GM19035 (cell line): ENCODE data around the gene CACNA2D3.

Source experiments
- ATAC-seq: cut with Tn5 transposase; IDR thresholded peaks from one replicate; pipeline ENCODE4 v1.9.1; 2021; ENCODE audit not compliant: unreplicated experiment

Gene CACNA2D3

DNA sequence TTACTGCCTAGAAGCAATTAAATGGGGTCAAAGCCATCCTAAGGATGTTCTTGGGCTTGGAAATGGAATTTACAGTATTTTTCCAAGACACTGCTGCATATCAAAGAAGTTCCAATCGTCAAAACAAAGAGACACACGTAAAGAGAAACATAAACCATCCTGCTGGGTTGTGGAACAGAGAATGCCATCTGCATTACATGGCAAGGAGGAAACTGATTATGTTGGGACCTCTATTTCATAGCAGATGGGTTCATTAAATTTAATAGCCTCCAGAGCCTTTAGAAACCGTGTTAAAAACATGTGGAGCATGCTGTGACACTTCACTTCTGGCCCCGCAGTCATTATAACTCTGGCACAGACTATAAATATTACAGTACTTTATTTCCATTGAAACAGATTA is 650.9 kb downstream of the CACNA2D3 start:
- ATAC-seq: no peak

DNA sequence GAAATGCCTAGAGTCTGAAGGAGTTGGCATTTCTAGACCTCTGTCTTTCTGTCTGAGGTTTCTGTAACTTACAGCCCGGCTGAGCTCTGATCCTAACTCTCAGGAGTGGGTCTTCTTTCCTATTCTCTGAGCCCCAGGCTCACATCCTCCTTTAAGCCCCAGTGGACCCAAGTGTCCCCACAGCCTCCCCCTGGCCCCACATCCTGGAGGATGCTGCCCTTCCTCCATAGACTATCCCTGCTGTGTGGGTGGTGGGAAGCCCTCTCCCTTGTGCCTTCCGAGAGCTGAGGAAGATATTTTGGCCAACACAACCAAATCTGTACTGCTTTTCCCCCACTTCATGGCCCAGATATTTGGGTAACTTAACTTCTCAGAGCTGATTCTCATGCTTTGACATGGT is 654.2 kb downstream of the CACNA2D3 start:
- ATAC-seq: no peak

DNA sequence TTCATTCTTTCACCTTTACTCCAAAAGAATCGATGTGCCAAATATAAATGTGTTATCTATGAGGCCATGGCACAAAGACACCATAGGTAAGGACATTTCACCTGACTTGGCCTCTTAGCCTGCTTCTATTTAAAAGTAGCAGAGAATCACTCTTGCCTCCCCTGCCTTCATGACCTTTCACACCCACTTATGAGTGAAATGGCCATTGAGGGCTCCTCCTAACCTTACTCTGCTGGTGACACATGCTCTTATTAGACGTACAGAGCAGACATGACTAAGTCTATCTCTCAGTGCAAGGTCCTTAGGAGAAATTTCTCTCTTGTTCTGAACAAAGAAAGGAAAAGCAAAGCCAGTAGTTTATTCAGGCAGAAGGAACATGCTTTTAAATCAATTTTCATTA is 654.8 kb downstream of the CACNA2D3 start:
- ATAC-seq: no peak

DNA sequence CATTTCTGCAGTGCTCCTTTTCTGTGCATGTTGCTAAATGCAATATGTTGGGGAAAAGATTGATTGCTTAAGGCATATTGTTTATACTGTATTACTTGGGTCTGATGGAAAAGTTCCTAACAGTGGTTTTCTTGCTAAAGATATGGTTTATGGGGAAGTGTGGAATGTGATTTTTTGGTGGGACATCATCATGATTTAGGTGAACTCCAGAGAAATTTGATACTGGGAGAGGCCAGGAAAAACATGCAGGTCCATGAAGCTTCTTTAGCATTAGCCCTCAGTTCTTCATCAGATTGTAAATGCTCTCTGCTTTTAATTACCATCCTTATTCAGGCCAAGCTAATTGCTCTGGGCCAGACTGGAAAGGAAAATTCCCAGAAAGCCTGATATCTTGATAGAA is 658.0 kb downstream of the CACNA2D3 start:
- no peak for ATAC-seq

DNA sequence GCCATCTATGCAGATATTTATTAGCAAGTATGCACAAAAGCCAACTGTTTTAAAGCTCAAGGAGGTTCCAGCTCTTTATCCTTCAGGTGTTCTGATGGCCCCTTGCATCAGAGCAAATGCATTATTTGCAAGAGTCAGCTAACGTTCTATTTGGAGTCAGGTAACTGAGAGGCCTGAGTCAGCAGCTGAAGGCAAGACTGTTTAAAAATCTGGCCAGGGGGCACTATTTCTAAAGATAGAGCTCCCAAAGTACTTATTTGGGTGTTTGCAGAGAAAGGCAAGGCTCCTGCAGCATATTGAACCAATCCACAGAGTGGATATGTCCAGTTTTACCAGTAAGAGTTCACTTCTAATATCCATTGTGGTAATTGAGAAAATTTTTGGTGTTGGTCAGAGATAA is 659.4 kb downstream of the CACNA2D3 start:
- no peak for ATAC-seq

DNA sequence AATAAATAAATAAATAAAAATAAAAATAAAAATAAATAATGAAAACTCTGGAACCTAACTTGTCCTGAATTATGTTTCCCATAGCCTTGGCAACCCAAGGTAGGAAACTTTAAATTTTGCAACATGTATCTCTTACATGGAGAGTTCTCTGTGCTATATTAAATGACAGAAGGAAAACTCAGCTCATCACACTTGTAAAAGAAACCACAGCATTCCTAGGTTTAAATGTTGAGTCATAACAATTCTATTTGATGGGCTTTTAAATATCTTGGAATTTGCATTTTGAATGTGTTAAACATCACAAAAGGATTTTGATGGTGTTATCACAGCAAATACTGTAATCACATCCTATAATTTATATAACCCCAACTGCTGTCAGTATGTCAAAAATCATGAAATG is 661.3 kb downstream of the CACNA2D3 start:
- ATAC-seq: no peak

DNA sequence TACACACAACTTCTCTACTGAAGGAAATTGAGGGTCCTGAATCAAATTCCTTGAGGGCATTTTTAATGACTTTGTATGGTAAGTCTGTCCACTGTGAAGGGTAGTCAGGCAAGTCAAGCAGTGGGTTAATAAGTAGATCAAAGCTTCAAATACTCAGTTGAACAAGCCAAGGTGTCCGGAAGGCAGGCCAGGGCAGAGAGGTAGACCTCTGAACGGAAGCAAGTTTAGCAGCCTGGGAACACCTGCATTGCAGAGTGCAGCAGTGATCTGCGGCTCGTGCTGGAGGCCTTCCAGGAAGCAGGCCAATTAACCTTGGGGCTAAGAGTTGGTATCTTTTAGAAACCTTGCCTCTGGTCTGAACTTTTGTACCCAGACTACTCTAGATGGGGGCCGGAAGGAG is 661.7 kb downstream of the CACNA2D3 start:
- ATAC-seq: no peak

DNA sequence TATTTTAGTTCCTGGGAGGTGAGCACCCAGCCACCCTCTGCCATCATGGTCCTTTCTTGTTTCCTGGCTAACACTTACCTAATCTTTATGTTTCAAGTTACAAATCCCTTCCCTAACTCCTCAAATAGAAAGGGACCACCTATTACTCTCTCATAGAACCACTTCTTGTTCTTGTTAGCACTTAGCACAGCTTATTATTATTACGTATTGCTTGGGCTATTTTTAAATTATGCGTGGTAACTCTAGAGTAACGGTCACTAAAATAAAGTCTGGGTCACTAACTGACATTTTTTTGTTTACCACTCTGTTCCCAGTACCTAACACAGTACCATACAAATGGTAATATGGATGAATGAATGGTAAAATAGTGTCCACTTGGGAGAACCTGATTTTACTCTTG is 663.6 kb downstream of the CACNA2D3 start:
- ATAC-seq: no peak

DNA sequence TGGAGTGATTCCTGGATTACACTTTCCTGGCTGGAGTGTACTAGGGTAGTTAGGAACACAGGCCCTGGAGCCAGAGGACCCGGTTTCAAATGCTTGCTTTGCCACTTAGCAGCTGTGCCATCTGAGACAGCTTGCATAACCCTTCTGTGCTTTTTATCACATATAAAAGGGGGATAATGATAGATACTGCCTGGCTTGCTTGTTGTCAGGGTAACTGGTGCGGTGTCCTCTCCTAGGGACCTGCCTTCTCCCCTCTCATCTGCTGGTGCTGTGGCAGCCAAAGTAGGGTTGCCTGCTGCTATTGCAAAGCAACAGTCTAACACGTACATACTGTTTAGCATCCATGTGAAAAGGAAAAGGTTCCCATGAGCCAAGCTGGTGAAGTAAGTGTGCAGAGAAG is 667.7 kb downstream of the CACNA2D3 start:
- no peak for ATAC-seq

DNA sequence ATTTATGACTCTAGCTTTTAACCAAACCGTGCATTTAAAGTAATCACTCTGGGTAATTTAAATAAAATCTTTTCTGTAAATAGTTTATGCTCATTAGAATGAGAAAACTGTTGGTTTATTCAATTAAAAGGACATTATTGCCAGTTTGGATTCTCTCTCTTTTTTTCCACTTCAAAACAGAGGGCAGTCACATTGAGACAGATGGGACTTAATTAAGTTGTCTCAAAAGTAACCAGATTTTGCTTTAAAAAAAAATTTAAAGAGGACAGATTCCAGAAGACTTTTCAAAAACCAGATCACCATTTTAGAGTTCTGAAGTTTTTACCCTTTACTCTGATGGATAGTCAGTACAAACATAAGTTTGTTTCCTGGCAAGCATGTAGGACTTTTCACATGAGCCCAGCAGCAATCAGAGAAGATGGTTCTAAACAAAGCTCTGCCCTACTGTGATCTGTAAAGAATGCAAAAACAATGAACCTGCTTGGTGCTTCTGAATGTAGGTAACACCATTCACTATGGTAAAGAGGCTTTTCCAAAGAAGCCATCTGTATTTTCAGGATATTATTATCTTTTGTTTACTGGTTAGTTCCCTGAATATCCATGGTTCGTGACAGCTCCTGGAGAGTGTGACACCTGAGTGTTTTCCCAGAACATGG is 669.3 kb downstream of the CACNA2D3 start:
- ATAC-seq: no peak

DNA sequence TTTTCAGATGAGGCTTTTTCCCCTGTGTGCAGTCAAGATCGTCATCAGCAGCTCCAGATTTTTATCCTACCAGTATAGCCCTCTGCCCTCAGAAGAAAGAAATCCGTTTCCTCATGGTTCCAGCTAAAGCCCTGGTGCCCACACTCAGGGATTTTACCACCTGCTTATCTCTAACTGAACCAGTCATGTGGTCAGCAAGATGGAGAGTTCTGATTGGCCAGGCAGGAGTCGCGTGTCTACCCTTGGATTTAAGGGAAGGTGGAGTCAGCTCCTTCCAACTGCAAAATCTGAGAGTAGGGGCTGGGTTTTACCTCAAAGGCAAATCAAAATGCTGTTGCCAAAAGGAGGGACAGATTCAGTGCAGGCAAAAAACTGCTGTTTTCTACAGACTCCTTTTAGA is 670.2 kb downstream of the CACNA2D3 start:
- ATAC-seq: no peak

DNA sequence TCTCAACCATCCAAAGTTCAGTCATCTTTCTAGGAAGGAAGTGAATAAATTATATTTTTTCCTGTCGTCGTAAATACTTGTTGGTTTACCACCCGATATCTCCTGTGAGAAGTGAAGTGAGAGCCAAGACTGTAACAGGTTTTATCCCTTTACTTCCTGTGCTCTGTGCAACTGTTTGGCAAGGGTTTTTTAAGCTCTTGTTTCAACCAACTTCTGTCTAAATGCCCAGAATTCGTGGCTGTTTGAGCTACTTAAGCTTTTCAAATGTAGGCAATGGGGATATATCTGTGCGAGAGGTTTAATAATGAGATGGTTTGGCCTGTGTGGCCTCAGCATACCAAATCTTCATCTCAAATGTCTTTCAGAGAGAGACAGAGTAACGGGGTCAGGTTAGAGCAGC is 670.8 kb downstream of the CACNA2D3 start:
- no peak for ATAC-seq

DNA sequence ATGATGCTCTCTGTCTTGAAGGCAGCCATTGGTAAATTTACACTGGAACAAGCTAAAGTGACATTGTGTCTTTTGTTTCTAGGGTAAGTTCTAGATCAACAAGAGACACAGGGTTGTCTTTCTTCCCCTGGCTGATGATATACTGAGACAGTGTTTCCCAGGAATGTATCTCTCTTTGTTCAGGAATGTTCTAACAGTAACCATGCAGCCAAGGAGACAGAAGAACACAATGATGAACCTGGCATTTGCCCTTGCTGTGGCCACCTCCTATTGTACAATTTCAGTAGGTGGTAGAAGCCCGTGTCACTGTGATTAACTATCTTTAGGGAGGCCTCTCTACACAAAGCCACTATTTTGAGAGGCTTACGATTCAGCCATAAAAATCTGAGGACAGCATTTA is 674.8 kb downstream of the CACNA2D3 start:
- ATAC-seq: no peak

DNA sequence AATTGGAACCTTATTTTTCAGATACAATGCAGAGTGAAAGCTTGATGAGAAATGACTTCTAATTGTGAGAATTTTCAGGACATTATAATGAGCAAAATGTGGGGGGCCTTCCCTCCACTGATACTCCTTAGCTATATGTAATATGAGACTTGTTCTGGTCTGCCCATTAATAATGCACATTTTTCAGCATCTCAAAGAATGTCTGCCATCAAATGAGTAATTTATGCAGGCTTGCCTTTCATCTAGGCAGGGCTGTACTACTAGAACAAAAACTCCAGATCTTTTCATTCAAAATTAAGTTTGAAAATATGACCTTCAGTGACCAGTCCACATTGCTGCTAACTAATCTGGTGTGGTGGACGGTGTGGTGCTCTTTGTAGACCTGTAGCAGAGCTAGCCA is 678.1 kb downstream of the CACNA2D3 start:
- ATAC-seq: no peak

DNA sequence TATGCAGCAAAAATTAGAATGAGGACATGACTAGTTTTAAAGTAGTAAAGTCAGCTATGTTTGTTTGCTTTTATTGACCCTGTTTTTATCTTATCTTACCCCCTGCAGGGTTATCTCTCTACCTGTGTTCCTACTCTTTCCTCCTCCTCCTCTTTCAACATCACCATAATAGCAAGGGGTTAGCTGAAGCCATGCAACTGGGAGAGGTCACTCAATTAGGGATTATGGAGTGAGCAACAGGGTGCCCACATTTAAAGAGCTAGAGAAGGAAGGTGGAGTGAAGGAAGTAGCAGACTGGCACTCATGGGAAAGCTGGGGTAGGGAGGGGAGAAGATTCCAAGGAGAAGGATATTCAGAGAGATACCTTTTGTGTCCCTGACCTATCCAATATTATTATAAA is 679.6 kb downstream of the CACNA2D3 start:
- no peak for ATAC-seq

DNA sequence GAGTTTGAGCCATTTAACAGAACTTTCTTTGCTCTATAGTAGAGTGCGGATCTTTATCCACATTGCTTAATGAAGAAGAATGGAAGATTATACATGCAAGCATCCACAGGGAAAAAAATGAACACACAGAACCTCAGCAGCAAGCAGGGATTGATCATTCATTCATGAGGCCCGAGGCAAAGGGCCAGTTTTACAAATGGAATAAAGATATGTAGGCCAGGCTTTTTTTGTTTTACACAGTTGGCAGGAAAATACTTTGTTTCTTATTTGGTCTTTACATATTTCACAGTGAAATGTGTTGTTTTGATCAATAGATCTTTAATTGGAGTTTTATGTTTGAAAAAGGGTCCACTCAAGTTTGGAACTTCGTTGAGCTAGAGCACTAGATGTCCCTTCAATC is 688.0 kb downstream of the CACNA2D3 start:
- ATAC-seq: no peak

DNA sequence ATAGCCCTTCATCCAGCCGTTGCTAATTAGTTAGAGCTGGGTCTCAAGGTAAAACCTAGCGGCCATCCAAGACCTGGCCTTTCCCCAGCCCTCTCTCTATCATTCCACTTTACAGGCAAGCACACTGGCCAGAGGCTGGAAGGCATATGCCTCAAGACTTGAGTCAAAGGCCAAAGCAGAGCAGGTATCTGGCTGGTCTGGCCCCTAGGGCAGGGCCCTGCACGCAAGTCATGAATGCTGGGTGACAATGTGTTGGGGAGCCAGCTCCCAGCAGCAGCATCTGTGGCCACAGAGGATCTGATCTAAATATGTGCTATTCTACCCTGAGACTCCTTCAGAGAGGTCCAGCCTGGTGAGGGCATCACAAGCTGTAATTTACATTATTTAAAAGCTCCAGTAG is 691.9 kb downstream of the CACNA2D3 start:
- ATAC-seq: no peak

DNA sequence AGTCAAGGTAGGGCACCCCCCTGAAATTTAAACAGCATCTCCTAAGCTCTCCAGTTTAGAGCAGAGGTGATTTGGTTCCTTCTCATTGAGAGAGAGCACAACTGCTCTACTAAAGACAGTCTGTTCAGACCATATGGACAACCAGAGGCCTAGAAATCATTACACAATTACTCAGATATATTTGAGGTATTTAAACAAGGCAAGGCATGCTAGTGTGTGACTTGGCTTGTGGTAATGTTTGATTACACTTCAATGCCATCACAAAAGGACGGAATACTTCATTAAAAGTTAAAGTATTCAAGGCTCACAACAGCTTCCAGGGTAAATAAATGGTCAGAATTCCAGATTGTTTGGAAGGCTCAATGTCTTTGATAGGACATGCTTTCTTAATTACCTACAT is 695.3 kb downstream of the CACNA2D3 start:
- ATAC-seq: no peak

DNA sequence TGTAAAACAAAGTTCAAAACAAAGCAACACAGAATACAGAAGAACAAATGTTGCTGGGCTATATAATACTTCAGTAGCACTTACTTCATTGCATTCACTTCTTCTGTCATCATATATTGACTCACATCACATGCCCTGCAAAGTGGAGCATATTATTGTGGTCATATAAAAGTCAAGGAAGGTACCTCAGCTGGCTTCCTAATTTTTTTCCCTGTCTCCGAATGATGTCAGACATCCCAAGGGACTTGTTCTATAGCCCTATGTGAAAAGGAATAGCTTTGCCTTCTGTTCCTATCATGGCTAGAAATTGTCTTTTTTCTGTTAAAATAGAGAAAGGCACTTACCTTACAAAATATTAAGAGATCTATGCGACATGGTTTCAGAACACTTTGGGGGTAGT is 696.1 kb downstream of the CACNA2D3 start:
- no peak for ATAC-seq

DNA sequence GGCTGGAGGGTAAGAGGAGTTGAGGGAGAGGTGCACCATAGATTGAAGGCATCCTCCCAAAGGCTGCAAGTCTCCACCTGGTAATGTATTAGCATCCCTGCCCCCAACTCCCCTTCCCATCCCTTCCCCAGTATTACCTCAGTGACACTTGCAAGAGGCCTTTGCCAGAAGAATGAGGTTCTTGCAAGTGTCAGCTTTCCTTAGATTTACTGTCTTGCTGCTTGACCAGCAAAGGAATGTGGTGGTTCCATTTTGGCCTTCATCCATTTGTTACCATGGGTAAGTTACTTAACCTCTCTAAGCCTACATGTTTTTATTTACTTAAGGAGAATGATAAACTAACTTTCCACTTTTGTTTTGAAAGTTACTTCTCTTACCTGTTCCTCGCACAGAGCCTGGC is 696.6 kb downstream of the CACNA2D3 start:
- no peak for ATAC-seq

DNA sequence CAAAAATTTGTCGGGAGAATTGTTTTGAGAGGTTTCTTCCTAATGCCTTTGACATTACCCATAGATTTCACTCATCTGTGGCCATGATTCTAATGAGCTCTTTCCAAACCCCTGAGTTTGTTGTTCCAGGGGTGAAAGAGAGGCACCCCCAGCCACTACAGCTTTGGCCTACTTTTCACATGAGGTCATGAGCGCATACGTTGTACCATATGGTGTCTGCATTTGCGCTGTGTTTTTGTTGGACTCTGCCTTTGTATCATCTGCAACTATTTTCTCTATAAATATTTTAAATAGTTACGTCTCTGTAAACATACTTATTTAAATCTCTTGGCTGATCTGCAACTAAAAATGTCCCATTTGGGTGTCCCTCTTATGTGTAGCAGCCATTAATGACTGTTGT is 697.6 kb downstream of the CACNA2D3 start:
- ATAC-seq: no peak

DNA sequence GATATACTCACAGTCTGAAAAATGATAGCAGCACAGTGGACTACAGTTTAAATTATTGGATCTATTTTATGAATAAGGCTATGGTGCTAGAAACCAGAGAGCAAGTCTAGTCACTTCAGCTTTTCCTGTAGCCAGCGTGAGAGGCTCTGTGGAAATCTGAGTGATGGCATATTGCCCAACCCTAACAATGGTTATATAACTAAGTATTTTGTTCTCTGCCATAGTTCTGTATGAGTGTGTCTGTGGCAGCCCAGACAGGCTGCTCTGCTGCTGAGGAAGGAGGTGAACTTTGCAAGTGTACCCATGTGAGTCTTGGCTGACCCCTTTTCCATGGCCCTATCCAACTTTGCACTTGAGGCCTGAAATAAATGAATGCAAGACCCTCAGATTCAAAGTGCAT is 699.9 kb downstream of the CACNA2D3 start:
- no peak for ATAC-seq

DNA sequence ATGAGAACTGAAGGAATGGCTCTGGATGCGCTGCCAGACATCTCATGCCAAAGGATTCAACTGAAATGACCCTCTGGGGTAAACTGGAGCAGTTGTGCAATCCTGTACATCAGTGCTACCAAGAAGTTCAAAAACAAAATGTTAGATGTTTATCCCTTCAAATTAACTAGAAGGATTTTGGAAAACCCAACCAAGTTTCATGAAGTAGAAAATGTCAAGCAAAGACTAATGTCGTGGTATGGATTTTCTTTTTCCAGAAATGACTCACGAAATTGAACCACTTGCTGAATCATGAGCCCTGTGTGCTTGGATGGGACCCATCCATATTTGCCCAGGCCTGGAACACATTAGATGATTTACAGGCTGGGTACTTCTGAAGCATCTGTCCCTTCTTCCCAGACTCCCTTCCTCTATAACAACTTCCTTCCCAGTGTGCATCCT is 703.9 kb downstream of the CACNA2D3 start:
- ATAC-seq: no peak
